Lung (tissue), 16 donors: ENCODE results near the gene POLQ. TPM values are rescaled to one million over a fixed set of nuclear protein-coding genes. Genes with fewer than 3 reads are reported as not detected.
"Not testable (repeated sequence)": the region's sequence is repeated elsewhere in the genome, so short reads cannot be mapped to it uniquely, and the experiment has no call there.

Source experiments
- ATAC-seq: fragments of 200-7000 bp; cut with Tn5 transposase; one replicate; pipeline ENCODE4 v1.9.1; 2020; ENCODE audit warnings: moderate number of reproducible peaks; ENCODE audit not compliant: insufficient read depth, low FRiP score
- DNase-seq, 3 donors: peaks; one replicate each; pipeline ENCODE4 v3.0.0-alpha.2; 2013 to 2017
- H3K27ac ChIP-seq, 2 donors: one replicate each; pipeline ENCODE4 v1.5.1; 2013; ENCODE audit warnings: mild to moderate bottlenecking in 2 of 2, moderate library complexity in 2 of 2, control low read depth in 1 of 2, inconsistent platforms in 1 of 2, low read depth in 1 of 2, low read length in 1 of 2
- H3K27me3 ChIP-seq, 3 donors: one replicate each; pipeline ENCODE4 v1.5.1; 2013; ENCODE audit warnings: low read length in 2 of 3; ENCODE audit not compliant: control insufficient read depth in 3 of 3, insufficient read depth in 3 of 3
- H3K36me3 ChIP-seq, 4 donors: one replicate each; pipeline ENCODE4 v1.5.1; 2013; ENCODE audit warnings: low read length in 4 of 4, mild to moderate bottlenecking in 1 of 4, moderate library complexity in 1 of 4; ENCODE audit not compliant: control insufficient read depth in 4 of 4, insufficient read depth in 4 of 4
- H3K4me1 ChIP-seq, 5 donors: one replicate each; pipeline ENCODE4 v1.5.1; 2013; ENCODE audit warnings: low read length in 5 of 5, mild to moderate bottlenecking in 2 of 5, moderate library complexity in 1 of 5; ENCODE audit not compliant: control insufficient read depth in 5 of 5, insufficient read depth in 5 of 5
- H3K4me3 ChIP-seq: one replicate; pipeline ENCODE4 v1.5.1; 2013; ENCODE audit warnings: mild to moderate bottlenecking, control low read depth, moderate library complexity
- H3K9ac ChIP-seq, 2 donors: one replicate each; pipeline ENCODE4 v1.5.1; 2013; ENCODE audit warnings: low read length in 2 of 2, control low read depth in 1 of 2; ENCODE audit not compliant: insufficient read depth in 1 of 2
- H3K9me3 ChIP-seq, 4 donors: one replicate each; pipeline ENCODE4 v1.5.1; 2013; ENCODE audit warnings: low read length in 3 of 4, mild to moderate bottlenecking in 1 of 4, moderate library complexity in 1 of 4; ENCODE audit not compliant: control insufficient read depth in 4 of 4, insufficient read depth in 3 of 4
- CTCF ChIP-seq: IDR thresholded peaks from 2 replicates; pipeline ENCODE4 v1.5.1; 2012; ENCODE audit warnings: mild to moderate bottlenecking; ENCODE audit errors: control extremely low read depth, extremely low read depth
- WGBS, 2 donors: extraction: QIAGEN DNeasy Blood & Tissue Kit; methylation state at CpG; one replicate each; pipeline ENCODE4 v1.1.7; 2013; 5-methylcytosine and 5-hydroxymethylcytosine counted together
- long read RNA-seq, 5 donors: transcript quantifications; one replicate each; lab custom pipeline, GENCODE V29; 2026
- polyA plus RNA-seq, 2 donors: library from polyadenylated mRNA; stranded (reverse); fragments of 200-250 nt; gene quantifications; one replicate each; pipeline ENCODE4 v1.2.1, GENCODE V29; 2013
- total RNA-seq, 2 donors: library from RNA; depleted of rRNA in 1 of 2; stranded (reverse); fragments of >200 nt in 1 of 2; gene quantifications; one replicate each; pipeline ENCODE4 v1.2.1, GENCODE V29; 2014 to 2021
- donor health status: control.
- donor health status: control.
- donor health status: Bipolar disorder and iron deficiency.
- donor health status: healthy.
- donor health status: DM: yes; HTN: yes; CAD: no.

Gene POLQ
- total RNA-seq (1 to 10 TPM in 1 of 2 donors, under 1 TPM in 1; 0.80 to 2.1 TPM), polyA plus RNA-seq (under 1 TPM; 0.16 to 0.22 TPM)
- long read RNA-seq, donor 1, partial matches to known transcripts = 5 of 5 reads
- long read RNA-seq, donor 1, other reads (novel, unspliced or antisense) = 0 of 5 reads
- long read RNA-seq, donor 2 = 0 reads
- long read RNA-seq, donor 3 = 0 reads
- long read RNA-seq, donor 4 = 0 reads
- long read RNA-seq, donor 5, partial matches to known transcripts = 7 of 7 reads
- long read RNA-seq, donor 5, other reads (novel, unspliced or antisense) = 0 of 7 reads

- Histone ChIP-seq H3K9ac (peak within 1 kb of the TSS in 1 of 2 donors; percentile 88), H3K36me3 (no peaks in the 10 kb centered on the region), H3K4me1 (peaks cover 0 to 7% (median 0%) of the 10 kb centered on the region in 5 donors), H3K27ac (peak within 1 kb of the TSS; percentile 75 to 87), H3K27me3 (no peaks in the 10 kb centered on the region), H3K4me3 (peak within 1 kb of the TSS; percentile 76), H3K9me3 (no peaks in the 10 kb centered on the region)
- ATAC-seq (peak; percentile 99), DNase-seq (peak; percentile 91 to 98 (median 97))
- TF ChIP-seq CTCF = no peak
- WGBS, 2 donors = 0 to 1% methylated on average over 42 of the region's 42 CpGs
Measured at GRCh38 chr3:121545574-121546455, at the start of gene POLQ. Gene POLQ, minus strand, starts transcription at chr3:121545988. Its CDS starts 111 bp downstream, at chr3:121545877.

- ATAC-seq = no peak
Measured at GRCh38 chr3:121594850-121595249, 49.1 kb upstream of the POLQ start.

GRCh38 chr3:121593806-121594205 is 48.0 kb upstream of the POLQ start:
- H3K9me3 ChIP-seq, H3K27me3 ChIP-seq, H3K4me1 ChIP-seq, H3K4me3 ChIP-seq, ATAC-seq, DNase-seq, H3K36me3 ChIP-seq, H3K9ac ChIP-seq: not testable (repeated sequence)
- H3K27ac ChIP-seq = peak overlapping the region in 1 of 2 donors; percentile 78
- WGBS, 2 donors = 93 to 99% methylated on average over 4 of the region's 4 CpGs

More at GRCh38 chr3:121594850-121595249, 49.1 kb upstream of the POLQ start:
- 76 to 89% methylated on average over 2 of the region's 2 CpGs for WGBS, 2 donors
- no peaks in the 10 kb centered on the region for H3K36me3 ChIP-seq
- no peak for TF ChIP-seq CTCF
- H3K4me1 ChIP-seq = peaks cover 0 to 3% (median 0%) of the 10 kb centered on the region in 5 donors
- no peaks in the 10 kb centered on the region for H3K9me3 ChIP-seq
- no peak for DNase-seq
- peak overlapping the region in 1 of 2 donors; percentile 90 for H3K27ac ChIP-seq
- no peak overlapping the region for H3K4me3 ChIP-seq
- H3K27me3 ChIP-seq = no peaks in the 10 kb centered on the region
- no peak overlapping the region for H3K9ac ChIP-seq
